Keratinocyte (primary cell): Measurements from ENCODE around the gene KLHDC7B. TPM values are rescaled to one million over a fixed set of nuclear protein-coding genes. Genes with fewer than 3 reads are reported as not detected.
A peak's percentile ranks its signal among the peaks of the same experiment; 100 is the strongest.

Experiments used
- DNase-seq: peaks from one replicate; pipeline ENCODE4 v3.0.0-alpha.2; 2011; ENCODE audit warnings: low read depth, missing footprints, low spot score
- FAIRE-seq: peaks from 2 replicates; lab custom pipeline; 2011; peaks lifted over from hg19 to GRCh38; lab: Jason Lieb, UNC
- H2AFZ ChIP-seq: 2 replicates; pipeline ENCODE4 v1.6.0; 2012; ENCODE audit warnings: low read length, control low read depth, inconsistent platforms; ENCODE audit not compliant: control insufficient read depth
- H3K27ac ChIP-seq: 2 replicates; pipeline ENCODE4 v1.5.1; 2011; ENCODE audit warnings: low read length; ENCODE audit not compliant: control insufficient read depth, insufficient read depth
- H3K27me3 ChIP-seq: 3 replicates; pipeline ENCODE4 v1.6.0; 2011; ENCODE audit warnings: low read length; ENCODE audit not compliant: control insufficient read depth, insufficient read depth; ENCODE audit errors: extremely low read depth
- H3K36me3 ChIP-seq, 2 experiments: 2 replicates in 1 of 2; 3 replicates in 1 of 2; pipeline ENCODE4 v1.5.1; 2011; ENCODE audit warnings: low read length in 2 of 2, mild to moderate bottlenecking in 1 of 2; ENCODE audit not compliant: control insufficient read depth in 2 of 2, insufficient read depth in 2 of 2; ENCODE audit errors: extremely low read depth in 1 of 2
- H3K4me1 ChIP-seq: 3 replicates; pipeline ENCODE4 v1.5.1; 2011; ENCODE audit warnings: low read length; ENCODE audit not compliant: control insufficient read depth, insufficient read depth; ENCODE audit errors: extremely low read depth
- H3K4me2 ChIP-seq: 3 replicates; pipeline ENCODE4 v1.6.0; 2011; ENCODE audit warnings: low read depth, low read length; ENCODE audit not compliant: control insufficient read depth, insufficient read depth; ENCODE audit errors: extremely low read depth
- H3K4me3 ChIP-seq, 3 experiments: fragments of 200-600 bp in 1 of 3; sonication (generic) in 1 of 3; 2 replicates in 2 of 3; 3 replicates in 1 of 3; pipeline ENCODE4 v1.5.1; 2011 to 2016; ENCODE audit warnings: low read length in 3 of 3, mild to moderate bottlenecking in 3 of 3, control low read depth in 2 of 3, inconsistent platforms in 1 of 3, low read depth in 1 of 3, mixed read lengths in 1 of 3, mixed run types in 1 of 3, moderate library complexity in 1 of 3; ENCODE audit not compliant: control insufficient read depth in 2 of 3, insufficient read depth in 2 of 3; ENCODE audit errors: extremely low read depth in 1 of 3
- H3K79me2 ChIP-seq: 2 replicates; pipeline ENCODE4 v1.6.0; 2012; ENCODE audit warnings: low read length; ENCODE audit not compliant: control insufficient read depth, insufficient read depth
- H3K9ac ChIP-seq: 3 replicates; pipeline ENCODE4 v1.6.0; 2011; ENCODE audit warnings: low read length; ENCODE audit not compliant: control insufficient read depth, insufficient read depth; ENCODE audit errors: extremely low read depth
- H3K9me1 ChIP-seq: 3 replicates; pipeline ENCODE4 v1.6.0; 2011; ENCODE audit warnings: low read length; ENCODE audit not compliant: control insufficient read depth, insufficient read depth; ENCODE audit errors: extremely low read depth
- H3K9me3 ChIP-seq: 2 replicates; pipeline ENCODE4 v1.5.1; 2012; ENCODE audit warnings: low read depth, low read length; ENCODE audit not compliant: control insufficient read depth
- H4K20me1 ChIP-seq: 3 replicates; pipeline ENCODE4 v1.6.0; 2011; ENCODE audit warnings: low read length; ENCODE audit not compliant: control insufficient read depth, insufficient read depth; ENCODE audit errors: extremely low read depth
- CTCF ChIP-seq, 3 experiments: IDR thresholded peaks in 1 of 3; conservative IDR thresholded peaks in 1 of 3; optimal IDR thresholded peaks in 1 of 3; 2 replicates in 2 of 3; 3 replicates in 1 of 3; pipeline versions ENCODE3 to v1.5.1; 2011; ENCODE audit warnings: low read length in 3 of 3, mild to moderate bottlenecking in 3 of 3, moderate library complexity in 2 of 3, control low read depth in 1 of 3, inconsistent platforms in 1 of 3; ENCODE audit not compliant: insufficient read depth in 2 of 3; ENCODE audit errors: extremely low read depth in 1 of 3
- EZH2 ChIP-seq: IDR thresholded peaks from one replicate; pipeline ENCODE4 v1.6.1; 2012; ENCODE audit warnings: inconsistent platforms, mild to moderate bottlenecking, low read length, moderate library complexity
- dilution Hi-C: fragments of 300-500 bp; cut with MboI; formaldehyde crosslinking; loops from one replicate; pipeline ENCODE4 v1.7.0; 2020; ENCODE audit warnings: low sequenced_read_pairs; ENCODE audit not compliant: extremely low pct_ligation_motif_present
- polyA plus RNA-seq, 5 experiments: library from polyadenylated mRNA; depleted of rRNA in 3 of 5; stranded (reverse) in 3 of 5; stranded (forward) in 1 of 5; unstranded in 1 of 5; fragments of >200 nt; gene quantifications; 1 replicate in 1 of 5; 2 replicates in 3 of 5; 3 replicates in 1 of 5; pipeline versions ENCODE4 v1.2.1 to v1.2.3, GENCODE V29; 2011 to 2012; ENCODE audit warnings: missing spikeins in 2 of 5, low read depth in 1 of 5, low replicate concordance in 1 of 5

Gene KLHDC7B
- polyA plus RNA-seq, 1 donor (not counting 4 experiments of a cell fraction or from before 2014, with no cell fraction given) = 0.01 TPM

- H2AFZ ChIP-seq = no peak overlapping the region
- peak overlapping the region in 2 of 3 experiments; percentile 50 to 58 for H3K4me3 ChIP-seq
- dilution Hi-C loops = no loop called here
- no peaks in the 10 kb centered on the region for H3K9me3 ChIP-seq
- no peak for DNase-seq
- H3K79me2 ChIP-seq = peaks cover 11% of the 10 kb centered on the region
- H4K20me1 ChIP-seq = no peaks in the 10 kb centered on the region
- TF ChIP-seq CTCF (optimal IDR thresholded peaks at IDR 0.05 in 1 of 3, IDR thresholded peaks at IDR 0.05 in 1 of 3, conservative IDR thresholded peaks at IDR 0.05 in 1 of 3; ENCODE audit: extremely low read depth in 1 of 3, insufficient read depth in 2 of 3, low read length in 3 of 3) = no peak
- no peak for TF ChIP-seq EZH2
- peak overlapping the region; percentile 60 for H3K9ac ChIP-seq
- no peak for FAIRE-seq
- H3K27me3 ChIP-seq = peaks cover 11% of the 10 kb centered on the region
- no peak overlapping the region for H3K27ac ChIP-seq
- peaks cover 2 to 5% of the 10 kb centered on the region in 2 experiments for H3K36me3 ChIP-seq
- peak overlapping the region; percentile 85 for H3K4me2 ChIP-seq
- H3K4me1 ChIP-seq = peaks cover 21% of the 10 kb centered on the region
- H3K9me1 ChIP-seq = no peaks in the 10 kb centered on the region
Observed at GRCh38 chr22:50528682-50529415, 16.9 kb upstream of the KLHDC7B start.

GRCh38 chr22:50529416-50529896, 16.2 kb upstream of the KLHDC7B start:
- no peaks in the 10 kb centered on the region for H3K9me3 ChIP-seq
- peak overlapping the region; percentile 60 for H3K9ac ChIP-seq
- H3K4me1 ChIP-seq = peaks cover 15% of the 10 kb centered on the region
- no peaks in the 10 kb centered on the region for H4K20me1 ChIP-seq
- H3K4me3 ChIP-seq = peak overlapping the region; percentile 50 to 79 (median 58)
- H3K36me3 ChIP-seq = peaks cover 0 to 2% of the 10 kb centered on the region in 2 experiments
- H3K79me2 ChIP-seq = peaks cover 5% of the 10 kb centered on the region
- H3K27ac ChIP-seq = no peak overlapping the region
- TF ChIP-seq CTCF (optimal IDR thresholded peaks at IDR 0.05 in 1 of 3, IDR thresholded peaks at IDR 0.05 in 1 of 3, conservative IDR thresholded peaks at IDR 0.05 in 1 of 3; ENCODE audit: extremely low read depth in 1 of 3, insufficient read depth in 2 of 3, low read length in 3 of 3) (no peak), EZH2 (no peak)
- peaks cover 11% of the 10 kb centered on the region for H3K27me3 ChIP-seq
- H3K4me2 ChIP-seq = peak overlapping the region; percentile 85
- no peak for FAIRE-seq
- dilution Hi-C loops = no loop called here
- no peak for DNase-seq
- no peaks in the 10 kb centered on the region for H3K9me1 ChIP-seq
- no peak overlapping the region for H2AFZ ChIP-seq
